Erythroblast (primary cell): ENCODE data around the gene RGCC.
"Not testable (repeated sequence)": the region's sequence is repeated elsewhere in the genome, so short reads cannot be mapped to it uniquely, and the experiment has no call there.

Experiments
- DNase-seq, 2 experiments: peaks; one replicate each; lab custom pipeline; 2025; lab: John Stamatoyannopoulos, UW
- GATA1 ChIP-seq: IDR thresholded peaks from 2 replicates; pipeline ENCODE4 v1.6.1; 2011; ENCODE audit warnings: low read depth, mild to moderate bottlenecking, control low read depth, low read length, moderate library complexity
- POLR2A ChIP-seq: IDR thresholded peaks from 2 replicates; pipeline ENCODE4 v1.6.1; 2011; ENCODE audit warnings: mild to moderate bottlenecking, low read length

Gene RGCC

DNA sequence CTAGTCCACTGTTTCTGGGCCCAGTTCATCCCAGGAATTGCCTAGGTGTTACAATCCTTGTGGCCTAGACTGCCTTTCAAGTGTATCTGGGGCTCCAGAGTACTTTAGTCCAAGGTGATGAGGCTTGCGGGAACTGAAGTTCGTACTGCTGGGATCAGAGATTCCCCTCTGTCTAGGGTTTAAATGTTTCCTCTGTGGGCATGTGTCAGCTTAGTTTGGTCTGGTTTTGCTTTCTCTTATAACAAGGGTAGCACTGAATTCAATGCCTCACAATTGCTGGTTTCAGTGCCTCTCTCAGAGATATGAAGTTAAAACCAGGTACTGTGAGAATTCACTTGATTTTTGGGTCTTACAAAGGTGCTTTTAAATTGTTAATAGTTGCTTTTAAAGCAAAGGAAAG, 30.8 kb downstream of the RGCC start:
- DNase-seq: no peak
- TF ChIP-seq POLR2A (no peak), GATA1 (no peak)

DNA sequence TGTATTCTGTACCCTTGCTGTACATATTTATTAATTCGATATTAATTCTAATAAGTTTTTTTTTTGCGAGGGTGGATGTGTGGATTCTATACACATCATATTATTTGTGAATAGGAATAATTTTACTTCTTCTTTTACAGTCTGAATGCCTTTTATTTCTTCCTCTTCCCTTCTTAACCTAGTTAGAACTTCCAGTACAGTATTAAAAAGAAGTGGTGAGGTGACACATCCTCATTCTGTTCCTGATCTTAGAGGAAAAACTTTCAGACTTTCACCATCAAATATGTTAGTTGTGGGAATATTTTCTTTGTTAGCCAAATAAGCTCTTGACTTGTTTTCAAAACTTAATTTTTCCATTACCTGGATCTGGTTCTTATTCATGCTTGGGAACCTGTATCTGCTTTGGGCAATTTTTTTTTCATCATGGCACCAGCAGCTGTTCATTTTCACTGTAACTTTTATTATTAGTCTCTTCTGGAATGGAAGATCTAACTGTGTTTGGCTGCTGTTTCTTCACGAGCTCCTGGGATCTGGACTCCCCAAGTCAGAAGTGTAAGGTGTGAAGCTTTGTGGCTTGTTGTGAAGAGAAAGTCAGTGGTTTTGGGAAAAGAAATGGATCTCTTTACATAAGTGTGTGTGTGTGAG, 33.1 kb downstream of the RGCC start:
- TF ChIP-seq GATA1 (no peak), POLR2A (no peak)

DNA sequence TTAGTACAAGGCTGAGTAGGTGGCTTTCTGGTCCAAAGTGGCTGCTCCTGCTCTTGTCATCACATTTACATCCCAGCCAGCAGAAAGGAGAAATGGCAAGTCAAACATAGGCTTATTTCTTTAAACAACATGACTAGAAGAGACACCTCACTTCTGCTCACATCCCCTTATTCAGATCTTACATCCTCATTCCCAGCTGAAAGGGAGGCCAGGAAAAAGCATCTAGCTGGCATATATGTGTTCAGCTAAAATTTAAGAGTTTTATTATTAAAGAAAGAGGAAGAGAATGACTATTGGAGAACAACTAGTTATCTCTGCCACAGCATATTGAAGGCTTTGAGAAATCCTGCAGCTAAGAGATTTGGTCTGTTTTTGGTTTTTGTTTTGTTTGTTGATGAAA, 34.1 kb downstream of the RGCC start:
- DNase-seq: no peak
- TF ChIP-seq POLR2A: no peak
- no peak for TF ChIP-seq GATA1

More for the DNA sequence above, 33.1 kb downstream of the RGCC start:
- DNase-seq: no peak

DNA sequence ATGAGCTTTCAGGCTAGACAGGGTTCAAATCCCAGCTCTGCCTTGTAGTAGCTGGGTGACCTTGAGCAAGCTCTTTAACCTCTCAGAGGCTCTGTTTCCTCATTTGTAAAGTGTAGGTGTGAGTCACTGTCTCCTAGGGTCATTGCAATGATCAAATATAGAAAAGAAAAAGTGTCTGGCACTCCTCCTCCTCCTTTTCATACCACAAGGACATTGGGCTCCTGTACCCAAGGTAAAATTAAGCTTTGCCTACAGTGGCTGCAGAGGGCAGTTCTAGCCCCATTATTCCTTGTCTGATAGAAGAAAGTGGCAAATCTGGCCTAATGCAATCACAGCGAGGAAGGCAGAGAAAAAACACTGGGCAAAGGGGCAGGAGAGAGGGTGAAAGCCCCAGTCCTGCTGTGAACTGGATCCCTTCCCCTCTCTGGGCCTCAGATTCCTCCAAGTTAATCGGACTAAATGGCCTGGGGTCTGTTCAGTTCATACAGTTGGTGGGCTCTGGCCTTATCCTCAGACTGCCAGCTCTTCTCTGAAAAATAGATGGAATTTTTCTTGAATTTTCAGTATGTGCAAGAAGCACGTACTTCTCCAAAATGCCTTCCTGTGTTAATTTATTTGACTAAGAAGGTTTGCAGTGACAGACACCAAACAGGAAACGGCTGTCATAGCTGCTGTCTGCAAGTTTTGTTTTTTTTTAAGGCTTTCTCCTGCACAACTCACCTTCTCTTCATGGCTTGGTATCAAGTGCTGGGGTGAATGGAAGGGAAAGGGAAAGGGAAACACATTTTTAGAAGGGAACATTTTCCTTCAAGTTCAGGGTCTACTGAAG, 35.3 kb downstream of the RGCC start:
- TF ChIP-seq POLR2A (no peak), GATA1 (no peak)
- no peak for DNase-seq

DNA sequence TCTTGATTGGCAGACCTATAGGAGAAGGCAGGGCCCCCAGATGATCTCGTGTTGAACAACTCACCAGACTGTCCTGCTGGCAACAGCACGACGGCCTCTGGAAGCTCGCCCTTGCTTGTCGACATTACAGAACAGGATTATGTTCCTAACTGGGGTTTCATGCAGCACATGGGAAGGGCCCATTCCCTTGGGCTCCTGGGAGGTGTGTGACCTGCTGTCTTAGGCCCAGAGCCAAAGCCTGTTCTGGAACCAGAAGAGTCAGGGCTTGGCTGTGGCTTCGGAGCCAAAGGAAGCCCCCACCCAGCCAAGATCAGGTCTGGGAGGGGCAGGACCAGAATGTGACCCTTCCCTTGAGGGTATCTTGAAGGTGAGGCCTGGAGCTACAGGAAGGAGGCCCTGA, 36.9 kb downstream of the RGCC start:
- no peak for DNase-seq
- TF ChIP-seq POLR2A: no peak
- no peak for TF ChIP-seq GATA1

DNA sequence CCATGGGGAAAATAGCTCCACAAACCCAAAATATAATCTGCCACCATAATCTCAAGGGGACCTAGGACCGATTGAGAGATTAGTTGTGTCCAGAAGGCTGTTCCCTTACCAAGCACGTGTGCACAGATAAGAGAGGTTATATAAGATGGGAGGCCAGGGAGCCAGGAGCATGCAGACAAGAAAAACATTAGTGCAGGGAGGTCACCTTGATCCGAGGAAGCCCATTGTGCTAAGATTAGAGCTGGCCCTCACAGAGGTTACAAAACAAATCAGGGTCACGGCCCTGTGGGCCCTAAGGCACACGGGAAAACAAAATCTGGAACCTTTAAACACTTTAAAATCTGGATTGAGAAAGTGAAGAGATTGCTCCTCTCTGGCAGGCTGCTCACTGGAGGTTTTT, 37.7 kb downstream of the RGCC start:
- no peak for DNase-seq
- TF ChIP-seq POLR2A (no peak), GATA1 (no peak)

DNA sequence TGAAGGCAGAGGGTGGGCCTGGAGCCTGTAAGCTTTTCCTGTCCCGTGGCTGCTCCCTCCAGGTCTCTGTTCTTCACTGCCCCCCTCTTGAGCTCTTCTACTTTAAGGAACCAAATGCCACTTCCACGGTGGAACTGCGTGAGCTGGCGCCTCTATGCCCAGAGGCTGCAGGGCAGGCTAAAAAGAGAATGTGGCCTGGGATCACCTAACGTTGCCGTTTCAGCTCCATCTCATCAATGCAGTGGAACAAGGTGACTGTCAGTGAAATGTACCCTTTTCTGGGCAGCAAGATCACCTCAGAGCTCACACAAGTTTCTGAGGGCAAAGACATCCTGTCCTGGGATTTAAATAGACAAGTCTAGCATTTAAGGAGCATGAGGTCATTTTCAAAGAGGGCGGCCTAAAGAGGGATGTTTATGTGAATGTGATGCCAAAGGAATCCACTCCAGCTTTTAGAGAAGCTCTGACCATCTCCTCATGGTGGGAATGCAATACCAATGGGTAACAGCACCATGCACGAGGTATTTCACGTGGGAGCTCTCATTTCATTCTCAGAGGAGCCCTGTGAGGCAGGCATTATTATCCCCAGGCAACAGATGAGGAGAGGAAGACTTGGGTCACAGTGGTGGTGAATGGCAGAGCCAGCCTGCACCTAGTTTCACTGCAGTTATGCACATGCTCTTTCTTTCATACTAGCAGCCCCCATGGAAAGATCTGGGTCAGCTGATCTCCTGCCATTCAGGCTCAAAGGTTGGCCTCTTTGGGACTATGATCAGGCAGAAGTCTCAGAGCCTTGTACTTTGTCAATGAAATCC, 39.3 kb downstream of the RGCC start:
- DNase-seq: no peak
- TF ChIP-seq GATA1: no peak
- no peak for TF ChIP-seq POLR2A

DNA sequence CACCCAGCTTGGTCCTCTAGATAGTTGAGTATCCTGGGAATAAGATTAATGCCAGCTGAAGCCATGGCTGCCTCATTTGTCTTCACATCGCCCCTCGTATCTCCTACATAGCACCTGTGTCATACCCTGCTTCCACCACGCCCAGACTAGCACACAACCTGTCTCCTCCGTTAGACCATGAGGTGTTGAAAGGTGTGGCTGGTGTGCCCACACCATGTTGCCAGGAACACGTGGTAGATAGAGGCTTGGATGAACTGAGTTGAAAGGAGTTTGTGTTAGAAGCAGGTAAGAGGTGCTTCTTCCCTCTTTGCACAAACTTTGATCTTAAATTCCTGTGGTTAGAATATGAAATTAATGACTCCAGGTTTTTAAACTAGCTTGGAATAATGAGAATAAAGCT, 40.1 kb downstream of the RGCC start:
- TF ChIP-seq GATA1 (no peak), POLR2A (no peak)
- no peak for DNase-seq

DNA sequence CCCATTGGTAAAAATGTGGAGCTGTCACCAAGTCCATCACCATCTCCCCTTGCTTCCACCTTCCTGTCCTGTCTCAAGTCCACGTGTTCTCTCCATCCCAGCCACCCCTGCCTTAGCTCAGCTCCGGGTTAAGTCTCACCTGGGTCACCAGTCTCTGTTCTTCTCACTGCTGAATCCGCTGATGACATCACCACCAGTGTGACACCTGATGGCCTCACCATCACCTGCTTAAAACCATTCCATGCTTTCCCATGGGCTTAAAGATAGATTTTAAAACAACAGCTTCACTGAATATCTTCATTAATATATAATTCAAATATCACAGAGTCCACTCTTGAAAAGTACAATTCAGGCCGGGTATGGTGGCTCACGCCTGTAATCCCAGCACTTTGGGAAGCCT, 42.1 kb downstream of the RGCC start:
- DNase-seq: no peak
- TF ChIP-seq GATA1 (no peak), POLR2A (no peak)

DNA sequence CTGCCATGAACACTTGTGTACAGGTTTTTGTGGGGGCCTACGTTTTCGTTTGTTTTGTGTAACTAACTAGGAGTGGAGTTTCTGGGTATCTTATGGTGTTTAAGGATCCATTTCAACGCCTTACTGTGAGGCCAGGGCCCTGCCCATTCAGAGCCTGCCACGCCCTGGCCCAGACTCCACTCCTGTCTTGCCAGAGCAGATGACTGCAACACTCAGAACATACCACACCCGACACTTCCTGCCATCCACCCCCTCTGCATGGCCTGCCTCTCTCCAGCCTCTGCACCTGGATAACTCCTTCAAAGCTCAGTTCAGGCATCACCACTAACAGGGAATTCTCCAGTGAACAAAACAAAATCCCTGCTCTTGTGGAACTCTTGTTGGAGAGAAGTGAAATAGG, 43.2 kb downstream of the RGCC start:
- DNase-seq: peak; percentile 12 to 32
- TF ChIP-seq GATA1: no peak
- TF ChIP-seq POLR2A: no peak

DNA sequence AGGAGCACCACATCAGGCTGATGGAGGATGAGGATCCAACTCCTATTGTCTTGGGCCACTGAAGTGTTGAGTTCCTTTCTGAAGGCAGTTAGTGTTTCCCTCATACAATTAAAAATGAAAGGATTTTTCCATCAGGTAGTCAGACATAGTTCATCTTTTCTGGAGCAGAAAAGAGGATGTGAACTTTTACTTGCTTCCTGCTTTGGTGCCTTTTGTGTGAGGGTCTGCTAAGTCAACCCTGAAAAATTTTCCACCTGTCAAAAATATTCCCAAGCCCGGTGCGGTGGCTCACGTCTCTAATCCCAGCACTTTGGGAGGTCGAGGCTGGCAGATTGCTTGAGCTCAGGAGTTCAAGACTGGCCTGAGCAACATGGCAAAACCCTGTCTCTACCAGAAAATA, 43.9 kb downstream of the RGCC start:
- no peak for DNase-seq
- TF ChIP-seq GATA1 (no peak), POLR2A (no peak)

DNA sequence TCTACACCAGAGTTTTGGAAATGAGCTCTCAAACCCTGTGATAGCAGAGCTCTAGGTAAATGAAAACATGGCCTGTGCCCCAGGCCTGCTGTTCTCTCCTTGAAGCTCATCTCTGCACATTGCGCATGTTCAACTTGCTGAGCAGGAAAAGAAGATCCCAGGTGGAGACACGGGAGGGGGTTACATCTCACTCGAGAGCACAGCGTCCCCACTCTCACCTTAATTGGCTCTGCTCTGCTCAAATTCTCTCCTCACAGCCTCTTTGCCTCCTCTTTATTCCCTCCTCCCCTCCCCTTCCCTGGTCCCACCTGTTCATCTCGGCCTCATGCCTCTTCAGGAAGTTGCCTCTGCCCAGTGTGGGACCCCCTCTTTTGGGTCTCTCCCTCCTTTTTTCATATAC, 44.7 kb downstream of the RGCC start:
- DNase-seq: no peak
- no peak for TF ChIP-seq POLR2A
- no peak for TF ChIP-seq GATA1

DNA sequence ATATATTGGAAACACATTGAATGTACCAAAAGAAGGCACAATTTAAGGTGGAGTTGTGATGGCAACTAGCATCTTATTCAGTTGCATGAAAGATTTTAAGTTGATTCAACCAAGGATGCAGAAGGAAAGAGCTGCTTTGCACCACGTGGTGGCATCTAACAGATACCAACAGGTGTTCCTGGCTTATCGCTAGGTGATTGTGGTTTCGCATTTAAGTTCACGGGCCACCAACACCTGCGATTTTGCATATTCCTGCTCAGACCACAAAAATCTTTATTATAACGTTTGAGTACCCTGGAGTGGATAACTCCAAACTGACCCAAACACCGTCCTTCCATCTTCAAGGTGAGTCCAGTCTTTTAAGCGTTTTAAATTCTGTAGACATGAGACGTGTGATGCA, 45.3 kb downstream of the RGCC start:
- TF ChIP-seq GATA1 (no peak), POLR2A (no peak)
- no peak for DNase-seq

DNA sequence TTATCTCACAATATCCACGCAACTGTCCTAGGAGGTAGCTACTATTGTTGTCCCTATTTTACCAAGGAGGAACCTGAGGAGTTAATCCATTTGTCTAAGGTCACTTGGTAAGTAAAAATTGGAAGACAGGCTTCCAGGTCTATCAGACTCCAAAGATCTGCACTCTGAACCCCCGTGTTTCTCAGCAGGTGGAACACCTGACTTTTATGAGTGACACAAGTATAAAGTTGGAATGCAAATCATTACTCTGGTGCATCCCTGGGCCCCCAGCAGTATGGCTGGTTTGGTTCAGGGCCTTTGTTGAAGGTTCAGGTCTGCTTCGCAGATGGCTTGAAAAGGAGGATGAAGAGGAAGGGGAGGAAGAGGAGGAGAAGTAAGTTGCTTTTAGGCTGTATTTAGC, 46.0 kb downstream of the RGCC start:
- DNase-seq: no peak
- no peak for TF ChIP-seq GATA1
- TF ChIP-seq POLR2A: no peak

DNA sequence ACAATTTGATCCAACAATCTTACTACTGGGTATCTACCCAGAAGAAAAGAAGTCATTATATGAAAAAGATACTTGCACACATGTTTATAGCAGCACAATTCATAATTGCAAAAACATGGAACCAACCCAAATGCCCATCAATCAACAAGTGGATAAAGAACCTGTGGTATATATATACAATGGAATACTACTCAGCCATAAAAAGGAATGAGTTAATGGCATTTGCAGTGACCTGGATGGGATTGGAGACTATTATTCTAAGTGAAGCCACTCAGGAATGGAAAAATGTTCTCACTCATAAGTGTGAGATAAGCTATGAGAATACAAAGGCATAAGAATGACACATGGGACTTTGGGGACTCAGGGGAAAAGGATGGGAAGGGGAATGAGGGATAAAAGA, 47.3 kb downstream of the RGCC start:
- DNase-seq: not testable (repeated sequence)
